H9 (cell line): ENCODE measurements around the gene SLC4A3. TPM values are rescaled to one million over a fixed set of nuclear protein-coding genes. Genes with fewer than 3 reads are reported as not detected.
A peak's percentile ranks its signal among the peaks of the same experiment; 100 is the strongest.
"Not testable (repeated sequence)": the region's sequence is repeated elsewhere in the genome, so short reads cannot be mapped to it uniquely, and the experiment has no call there.

Experiments
- DNase-seq: peaks from one replicate; pipeline ENCODE4 v3.0.0-alpha.2; 2017
- H2AFZ ChIP-seq: one replicate; pipeline ENCODE4 v1.6.1; 2013; ENCODE audit warnings: mild to moderate bottlenecking, low read length, control low read depth, moderate library complexity
- H2AK5ac ChIP-seq: 2 replicates; pipeline ENCODE4 v1.6.1; 2013; ENCODE audit warnings: low read length, control low read depth, mixed read lengths; ENCODE audit not compliant: insufficient read length
- H2BK120ac ChIP-seq: one replicate; pipeline ENCODE4 v1.6.1; 2013; ENCODE audit warnings: low read depth, mild to moderate bottlenecking, low read length, control low read depth, inconsistent platforms; ENCODE audit not compliant: poor library complexity, severe bottlenecking
- H2BK12ac ChIP-seq: 2 replicates; pipeline ENCODE4 v1.6.1; 2013; ENCODE audit warnings: low read length, control low read depth, mixed read lengths, low read depth; ENCODE audit not compliant: insufficient read length
- H2BK15ac ChIP-seq: 2 replicates; pipeline ENCODE4 v1.6.1; 2013; ENCODE audit warnings: low read depth, low read length, control low read depth
- H2BK20ac ChIP-seq: one replicate; pipeline ENCODE4 v1.6.1; 2013; ENCODE audit warnings: low read depth, mild to moderate bottlenecking, low read length, control low read depth, inconsistent platforms; ENCODE audit not compliant: poor library complexity, severe bottlenecking
- H2BK5ac ChIP-seq: 2 replicates; pipeline ENCODE4 v1.6.1; 2013; ENCODE audit warnings: low read length, control low read depth, mixed read lengths; ENCODE audit not compliant: insufficient read length
- H3K14ac ChIP-seq: 2 replicates; pipeline ENCODE4 v1.6.1; 2013; ENCODE audit warnings: low read length, control low read depth; ENCODE audit not compliant: insufficient read depth
- H3K18ac ChIP-seq: 2 replicates; pipeline ENCODE4 v1.6.1; 2013; ENCODE audit warnings: low read depth, mild to moderate bottlenecking, mixed read lengths, low read length, control low read depth; ENCODE audit not compliant: insufficient read length
- H3K23ac ChIP-seq: 2 replicates; pipeline ENCODE4 v1.6.1; 2013; ENCODE audit warnings: low read length, control low read depth, mixed read lengths, low read depth; ENCODE audit not compliant: insufficient read length
- H3K23me2 ChIP-seq: 2 replicates; pipeline ENCODE4 v1.6.1; 2013; ENCODE audit warnings: low read depth, mild to moderate bottlenecking, mixed read lengths, low read length, control low read depth; ENCODE audit not compliant: insufficient read length, poor library complexity, severe bottlenecking
- H3K27ac ChIP-seq: 2 replicates; pipeline ENCODE4 v1.5.1; 2013; ENCODE audit warnings: low read length, control low read depth, mixed read lengths, low read depth; ENCODE audit not compliant: insufficient read length
- H3K27me3 ChIP-seq: 2 replicates; pipeline ENCODE4 v1.6.1; 2013; ENCODE audit warnings: low read length, control low read depth, inconsistent platforms; ENCODE audit not compliant: insufficient read depth
- H3K4ac ChIP-seq: 2 replicates; pipeline ENCODE4 v1.6.1; 2013; ENCODE audit warnings: low read depth, mild to moderate bottlenecking, control low read depth, inconsistent platforms, low read length, moderate library complexity
- H3K4me1 ChIP-seq: 2 replicates; pipeline ENCODE4 v1.6.1; 2013; ENCODE audit warnings: low read length, control low read depth, inconsistent platforms; ENCODE audit not compliant: insufficient read depth
- H3K4me2 ChIP-seq: 2 replicates; pipeline ENCODE4 v1.6.1; 2013; ENCODE audit warnings: low read length, control low read depth, mixed read lengths; ENCODE audit not compliant: insufficient read length, insufficient read depth
- H3K56ac ChIP-seq: 2 replicates; pipeline ENCODE4 v1.6.1; 2013; ENCODE audit warnings: low read depth, mild to moderate bottlenecking, mixed read lengths, low read length, control low read depth; ENCODE audit not compliant: insufficient read length
- H3K79me1 ChIP-seq: 2 replicates; pipeline ENCODE4 v1.6.1; 2013; ENCODE audit warnings: low read depth, mild to moderate bottlenecking, moderate library complexity, low read length, control low read depth, inconsistent platforms; ENCODE audit not compliant: insufficient read depth, poor library complexity, severe bottlenecking
- H3K79me2 ChIP-seq: 2 replicates; pipeline ENCODE4 v1.6.1; 2013; ENCODE audit warnings: low read length, control low read depth, inconsistent platforms; ENCODE audit not compliant: insufficient read depth
- H3K9ac ChIP-seq: 2 replicates; pipeline ENCODE4 v1.6.1; 2013; ENCODE audit warnings: low read length, control low read depth, mixed read lengths; ENCODE audit not compliant: insufficient read length; ENCODE audit errors: extremely low read depth
- H3K9me3 ChIP-seq: one replicate; pipeline ENCODE4 v1.6.1; 2013; ENCODE audit warnings: low read depth, low read length, inconsistent platforms; ENCODE audit not compliant: control insufficient read depth
- H3T11ph ChIP-seq: one replicate; pipeline ENCODE4 v1.6.1; 2013; ENCODE audit warnings: mild to moderate bottlenecking, low read length, control low read depth, inconsistent platforms
- H4K20me1 ChIP-seq: one replicate; pipeline ENCODE4 v1.6.1; 2013; ENCODE audit not compliant: control insufficient read depth, insufficient read length, insufficient read depth
- H4K5ac ChIP-seq: 2 replicates; pipeline ENCODE4 v1.6.1; 2013; ENCODE audit warnings: low read depth, mild to moderate bottlenecking, mixed read lengths, low read length, control low read depth; ENCODE audit not compliant: insufficient read length
- H4K8ac ChIP-seq: replicated peaks from 2 replicates; pipeline ENCODE4 v1.6.1; 2013; ENCODE audit warnings: low read length, control low read depth, mixed read lengths, low read depth; ENCODE audit not compliant: insufficient read length
- H4K91ac ChIP-seq: 2 replicates; pipeline ENCODE4 v1.6.1; 2013; ENCODE audit warnings: low read depth, mild to moderate bottlenecking, moderate library complexity, mixed read lengths, low read length, control low read depth; ENCODE audit not compliant: insufficient read length
- H3K27ac Mint-ChIP-seq, 3 experiments: 2 replicates in 2 of 3; 3 replicates in 1 of 3; pipeline ENCODE4 v1.8.0; 2020 to 2021; ENCODE audit warnings: mixed read lengths in 3 of 3, mild to moderate bottlenecking in 1 of 3, moderate library complexity in 1 of 3
- H3K27me3 Mint-ChIP-seq: 2 replicates; pipeline ENCODE4 v1.8.0; 2021; ENCODE audit warnings: low read depth, mild to moderate bottlenecking, moderate library complexity, mixed read lengths
- H3K36me3 Mint-ChIP-seq, 3 experiments: 2 replicates in 2 of 3; 3 replicates in 1 of 3; pipeline ENCODE4 v1.8.0; 2020 to 2021; ENCODE audit warnings: low read depth in 3 of 3, mixed read lengths in 3 of 3; ENCODE audit not compliant: insufficient read depth in 1 of 3
- H3K4me1 Mint-ChIP-seq, 2 experiments: 2 replicates each; pipeline ENCODE4 v1.8.0; 2020; ENCODE audit warnings: mixed read lengths in 2 of 2
- H3K4me3 Mint-ChIP-seq, 2 experiments: 2 replicates in 1 of 2; 3 replicates in 1 of 2; pipeline ENCODE4 v1.8.0; 2020 to 2021; ENCODE audit warnings: mild to moderate bottlenecking in 2 of 2, mixed read lengths in 2 of 2, moderate library complexity in 1 of 2
- H3K9me3 Mint-ChIP-seq, 2 experiments: 2 replicates in 1 of 2; 3 replicates in 1 of 2; pipeline ENCODE4 v1.8.0; 2020; ENCODE audit warnings: mild to moderate bottlenecking in 2 of 2, mixed read lengths in 2 of 2, moderate library complexity in 1 of 2
- WGBS: extraction: QIAGEN DNeasy Blood & Tissue Kit; methylation state at CpG from one replicate; pipeline ENCODE4 v1.1.7; 2013; ENCODE audit warnings: missing lambda C conversion rate, low lambda C conversion rate, mixed read lengths; ENCODE audit not compliant: insufficient read length; ENCODE audit errors: extremely low coverage; 5-methylcytosine and 5-hydroxymethylcytosine counted together
- total RNA-seq: library from RNA; stranded (reverse); gene quantifications from 2 replicates; pipeline ENCODE4 v1.2.1, GENCODE V29; 2021
- TF ChIP-seq, protein P1 (sequence below): fragments of 200-600 bp; sonication (generic); conservative IDR thresholded peaks from 3 replicates; pipeline ENCODE4 v1.8.0; 2021; ENCODE audit warnings: antibody characterized with exemption, mild to moderate bottlenecking

SLC4A3 gene
- total RNA-seq, 1 experiment from 2014 or later = 11.1 TPM

DNA sequence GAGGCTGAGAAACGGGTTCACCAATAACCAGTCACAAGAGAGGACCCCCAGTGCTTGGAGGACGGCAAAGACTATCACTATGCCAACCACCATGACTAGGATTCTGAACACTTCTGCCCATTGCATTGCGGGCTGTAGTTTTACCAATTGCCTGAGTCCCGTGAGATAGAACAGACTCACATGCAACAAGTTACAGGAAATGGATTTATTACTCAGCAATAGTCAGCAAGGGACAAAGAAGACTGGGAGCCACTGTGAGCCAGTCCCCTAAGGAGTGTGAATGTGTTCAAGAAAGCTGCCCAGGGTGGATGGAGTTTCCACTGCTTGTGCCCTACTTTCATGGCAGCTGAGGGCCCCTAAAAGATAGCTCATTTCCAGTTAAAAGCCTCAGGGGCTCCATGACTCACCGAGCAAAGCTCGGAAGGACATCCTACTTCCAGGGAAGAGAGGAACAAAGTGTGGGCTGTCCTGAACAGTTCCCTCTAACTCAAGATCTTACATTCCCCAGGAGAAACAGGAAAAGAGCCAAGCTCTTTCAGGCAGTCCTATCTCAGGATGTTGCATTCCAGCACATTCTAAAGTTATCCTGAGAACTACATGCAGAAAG lies 54.4 kb downstream of the SLC4A3 start:
- H3K14ac ChIP-seq = no peak overlapping the region
- H2BK15ac ChIP-seq = no peak overlapping the region
- no peak overlapping the region for H2BK20ac ChIP-seq
- H3K27ac ChIP-seq = no peak overlapping the region
- H2AK5ac ChIP-seq = peak overlapping the region; percentile 21
- WGBS = no CpG with 5 or more reads among the region's 6 CpGs
- H3K27me3 ChIP-seq = no peaks in the 10 kb centered on the region
- Mint-ChIP-seq H3K9me3 (peaks cover 12 to 20% of the 10 kb centered on the region in 2 experiments), H3K27me3 (peaks cover 6% of the 10 kb centered on the region), H3K36me3 (peaks cover 2 to 24% (median 15%) of the 10 kb centered on the region in 3 experiments; a peak in 6 of 7 replicates), H3K4me3 (no peak overlapping the region), H3K27ac (no peak overlapping the region), H3K4me1 (peaks cover 22 to 26% of the 10 kb centered on the region in 2 experiments)
- H4K20me1 ChIP-seq = no peaks in the 10 kb centered on the region
- no peak overlapping the region for H3K18ac ChIP-seq
- no peak overlapping the region for H2BK120ac ChIP-seq
- no peak overlapping the region for H2BK12ac ChIP-seq
- no peak overlapping the region for H4K8ac ChIP-seq
- H3K56ac ChIP-seq = no peak overlapping the region
- TF ChIP-seq, protein P1, sequence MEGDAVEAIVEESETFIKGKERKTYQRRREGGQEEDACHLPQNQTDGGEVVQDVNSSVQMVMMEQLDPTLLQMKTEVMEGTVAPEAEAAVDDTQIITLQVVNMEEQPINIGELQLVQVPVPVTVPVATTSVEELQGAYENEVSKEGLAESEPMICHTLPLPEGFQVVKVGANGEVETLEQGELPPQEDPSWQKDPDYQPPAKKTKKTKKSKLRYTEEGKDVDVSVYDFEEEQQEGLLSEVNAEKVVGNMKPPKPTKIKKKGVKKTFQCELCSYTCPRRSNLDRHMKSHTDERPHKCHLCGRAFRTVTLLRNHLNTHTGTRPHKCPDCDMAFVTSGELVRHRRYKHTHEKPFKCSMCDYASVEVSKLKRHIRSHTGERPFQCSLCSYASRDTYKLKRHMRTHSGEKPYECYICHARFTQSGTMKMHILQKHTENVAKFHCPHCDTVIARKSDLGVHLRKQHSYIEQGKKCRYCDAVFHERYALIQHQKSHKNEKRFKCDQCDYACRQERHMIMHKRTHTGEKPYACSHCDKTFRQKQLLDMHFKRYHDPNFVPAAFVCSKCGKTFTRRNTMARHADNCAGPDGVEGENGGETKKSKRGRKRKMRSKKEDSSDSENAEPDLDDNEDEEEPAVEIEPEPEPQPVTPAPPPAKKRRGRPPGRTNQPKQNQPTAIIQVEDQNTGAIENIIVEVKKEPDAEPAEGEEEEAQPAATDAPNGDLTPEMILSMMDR = no peak
- no peaks in the 10 kb centered on the region for H3K23me2 ChIP-seq
- no peaks in the 10 kb centered on the region for H3K79me1 ChIP-seq
- no peak overlapping the region for H2BK5ac ChIP-seq
- H2AFZ ChIP-seq = no peak overlapping the region
- no peak overlapping the region for H3T11ph ChIP-seq
- no peak for DNase-seq
- H3K4ac ChIP-seq = no peak overlapping the region
- H3K23ac ChIP-seq = no peak overlapping the region
- peaks cover 12% of the 10 kb centered on the region; the same call in 1 of the 2 replicates for H3K4me1 ChIP-seq
- H4K91ac ChIP-seq = no peak overlapping the region
- H3K9ac ChIP-seq = no peak overlapping the region
- H3K9me3 ChIP-seq = no peaks in the 10 kb centered on the region
- no peaks in the 10 kb centered on the region for H3K79me2 ChIP-seq
- H4K5ac ChIP-seq = no peak overlapping the region
- no peak overlapping the region for H3K4me2 ChIP-seq

DNA sequence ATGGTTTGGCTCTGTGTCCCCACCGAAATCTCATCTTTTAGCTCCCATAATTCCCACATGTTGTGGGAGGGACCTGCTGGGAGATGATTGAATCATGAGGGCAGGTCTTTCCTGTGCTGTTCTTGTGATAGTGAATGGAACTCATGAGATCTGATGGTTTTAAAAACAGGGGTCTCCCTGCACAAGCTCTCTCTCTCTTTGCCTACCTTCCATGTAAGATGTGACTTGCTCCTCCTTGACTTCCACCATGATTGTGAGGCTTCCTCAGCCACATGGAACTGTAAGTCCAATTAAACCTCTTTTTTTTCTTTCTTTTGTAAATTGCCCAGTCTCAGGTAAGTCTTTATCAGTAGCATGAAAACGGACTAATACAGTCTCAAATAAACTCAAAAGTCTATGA lies 56.0 kb downstream of the SLC4A3 start:
- not testable (repeated sequence) for H3K79me2 ChIP-seq, H4K20me1 ChIP-seq, DNase-seq, H3K27ac ChIP-seq, H3K27ac Mint-ChIP-seq, H3K9ac ChIP-seq, H3K27me3 ChIP-seq, H4K8ac ChIP-seq, H3K4me3 Mint-ChIP-seq, H2AFZ ChIP-seq, H4K91ac ChIP-seq, H2AK5ac ChIP-seq, H3K14ac ChIP-seq, H2BK20ac ChIP-seq, H3K4ac ChIP-seq, H2BK5ac ChIP-seq, H3K9me3 ChIP-seq, H3K23me2 ChIP-seq, H2BK15ac ChIP-seq, H3K79me1 ChIP-seq, H3K18ac ChIP-seq, H4K5ac ChIP-seq, H3T11ph ChIP-seq, H2BK12ac ChIP-seq, H3K56ac ChIP-seq, H2BK120ac ChIP-seq, H3K23ac ChIP-seq, H3K27me3 Mint-ChIP-seq, H3K4me2 ChIP-seq
- no CpG with 5 or more reads among the region's 2 CpGs for WGBS
- Mint-ChIP-seq H3K4me1 (peaks cover 34 to 38% of the 10 kb centered on the region in 2 experiments), H3K9me3 (peaks cover 12 to 20% of the 10 kb centered on the region in 2 experiments), H3K36me3 (peaks cover 2 to 24% (median 15%) of the 10 kb centered on the region in 3 experiments; a peak in 6 of 7 replicates)
- peaks cover 12% of the 10 kb centered on the region; the same call in 1 of the 2 replicates for H3K4me1 ChIP-seq
